ENCODE results near the gene MAP1LC3A.

MAP1LC3A gene

DNA sequence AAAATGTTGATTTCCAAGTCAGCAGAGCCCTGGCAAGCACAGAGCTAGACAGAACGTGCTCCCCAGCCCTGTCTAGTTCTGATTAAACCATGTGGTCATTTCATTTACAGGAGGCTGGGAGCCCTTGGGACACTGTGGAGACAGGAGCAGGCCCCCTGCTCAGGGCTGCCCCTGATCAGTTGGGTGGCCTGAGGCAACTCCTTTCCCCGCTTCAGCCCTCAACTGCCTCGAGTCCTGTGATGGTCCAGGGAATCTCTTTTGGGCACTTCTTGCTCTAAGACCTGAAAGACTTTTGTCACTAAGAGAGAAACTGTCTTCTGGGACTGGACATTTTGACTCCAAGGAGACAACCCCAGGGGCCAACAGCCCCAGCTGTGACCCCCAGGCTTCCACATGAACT lies 28.8 kb upstream of the MAP1LC3A start:
- DNase-seq (ENCODE audit: low read depth): no peak

DNA sequence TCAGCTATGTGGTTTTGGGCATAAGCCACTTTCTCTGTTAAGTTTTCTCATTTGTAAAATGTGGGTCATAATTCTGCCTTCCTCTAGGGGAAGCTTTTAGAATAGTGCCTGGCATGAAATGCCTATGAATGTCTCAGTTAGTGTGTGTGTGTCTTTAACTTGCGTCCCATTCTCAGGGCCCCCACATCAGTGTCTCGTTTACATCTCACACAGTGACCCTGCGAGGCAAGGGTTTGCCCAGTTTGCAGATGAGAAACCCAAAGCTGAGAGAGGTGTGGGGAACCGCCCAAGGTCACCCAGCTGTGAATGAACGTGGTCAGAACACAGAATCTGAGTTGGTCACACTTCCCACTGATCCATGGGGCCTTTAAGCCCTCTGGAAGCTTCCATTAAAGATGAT lies 28.2 kb upstream of the MAP1LC3A start:
- no peak for DNase-seq (ENCODE audit: low read depth)

DNA sequence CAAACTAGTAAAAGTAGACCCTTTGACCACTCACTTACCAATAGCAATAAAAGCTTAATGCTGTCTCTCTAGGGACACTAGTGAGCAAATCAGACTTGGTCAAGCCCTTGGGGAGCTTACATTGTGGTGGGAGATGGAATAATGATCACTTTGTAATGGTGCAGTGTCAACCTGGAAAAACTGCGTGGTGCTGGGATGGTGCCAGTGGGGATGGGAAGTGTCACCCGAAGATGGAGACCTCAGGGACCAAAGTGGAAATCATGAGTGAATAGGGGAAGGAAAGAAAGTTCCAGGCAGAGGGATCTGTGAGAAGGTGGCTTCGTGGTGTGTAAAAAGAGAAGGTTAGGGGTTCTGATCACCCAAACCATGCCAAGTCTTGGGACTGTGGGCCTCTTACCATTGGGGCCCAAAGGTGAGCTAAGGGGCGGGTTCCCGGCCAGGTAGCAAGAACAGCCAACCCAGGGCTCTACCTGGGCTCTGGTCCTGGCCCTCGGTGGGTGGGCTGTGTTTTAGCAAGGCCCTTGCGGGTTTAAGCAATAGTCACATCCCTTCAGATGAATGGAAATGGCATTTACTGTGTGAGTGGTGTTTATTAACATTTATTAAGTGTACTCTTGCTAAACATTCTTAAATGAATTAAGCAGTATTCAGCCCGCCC lies 26.8 kb upstream of the MAP1LC3A start:
- DNase-seq (ENCODE audit: low read depth): no peak

GRCh38 chr20:34532320-34532719 lies 26.2 kb upstream of the MAP1LC3A start:
- DNase-seq (ENCODE audit: low read depth): no peak

DNA sequence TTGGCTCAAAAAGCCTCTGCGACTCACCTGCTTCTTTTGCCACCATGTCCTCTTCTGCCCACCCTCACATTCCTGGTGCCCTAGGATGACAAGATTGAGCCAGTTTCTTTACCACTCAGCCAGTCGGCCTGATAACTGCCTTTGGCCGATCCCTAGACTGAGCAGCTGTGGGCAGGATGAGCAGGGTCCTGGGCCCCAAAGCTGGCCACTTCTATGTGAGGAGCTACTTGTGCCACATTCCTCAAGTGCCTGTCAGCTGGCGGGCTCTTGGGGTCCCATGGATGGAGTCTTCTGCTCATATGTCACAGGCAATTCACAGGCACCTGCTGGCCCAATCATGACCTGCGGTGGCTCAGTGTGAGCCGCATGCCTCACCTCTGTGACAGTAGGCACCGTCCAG lies 25.8 kb upstream of the MAP1LC3A start:
- no peak for DNase-seq (ENCODE audit: low read depth)

DNA sequence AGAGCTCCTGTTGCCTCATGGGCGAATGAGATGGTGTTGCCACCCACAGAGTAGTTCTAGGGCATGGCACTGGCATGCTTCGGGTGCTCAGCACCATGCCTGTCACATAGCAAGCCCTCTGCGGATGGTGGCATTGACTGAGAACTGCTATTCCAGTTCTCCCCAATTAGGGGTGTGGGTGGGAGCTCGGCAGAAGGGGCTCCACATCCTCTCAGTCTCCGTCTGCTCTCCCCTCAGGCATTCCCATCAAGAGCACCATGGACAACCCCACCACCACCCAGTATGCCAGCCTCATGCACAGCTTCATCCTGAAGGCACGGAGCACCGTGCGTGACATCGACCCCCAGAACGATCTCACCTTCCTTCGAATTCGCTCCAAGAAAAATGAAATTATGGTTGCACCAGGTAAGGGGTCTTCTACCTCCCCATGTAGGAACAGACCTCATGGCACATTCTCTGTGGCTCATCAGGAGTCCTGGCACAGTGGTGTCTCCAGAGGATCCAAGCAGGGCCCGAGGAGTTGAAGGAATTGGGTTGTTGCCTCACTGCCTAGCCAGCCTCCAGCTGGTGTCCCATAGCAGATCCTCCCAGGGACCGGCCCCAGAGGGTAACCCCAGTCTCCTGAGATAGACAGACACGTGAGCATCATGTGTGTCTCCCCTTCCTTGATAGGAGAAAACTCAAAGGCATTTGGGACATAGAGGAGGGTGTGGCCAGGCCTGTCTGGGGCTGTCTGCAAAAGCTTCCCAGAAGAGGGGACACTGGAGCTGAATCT lies 23.9 kb upstream of the MAP1LC3A start:
- no peak for DNase-seq (ENCODE audit: low read depth)

DNA sequence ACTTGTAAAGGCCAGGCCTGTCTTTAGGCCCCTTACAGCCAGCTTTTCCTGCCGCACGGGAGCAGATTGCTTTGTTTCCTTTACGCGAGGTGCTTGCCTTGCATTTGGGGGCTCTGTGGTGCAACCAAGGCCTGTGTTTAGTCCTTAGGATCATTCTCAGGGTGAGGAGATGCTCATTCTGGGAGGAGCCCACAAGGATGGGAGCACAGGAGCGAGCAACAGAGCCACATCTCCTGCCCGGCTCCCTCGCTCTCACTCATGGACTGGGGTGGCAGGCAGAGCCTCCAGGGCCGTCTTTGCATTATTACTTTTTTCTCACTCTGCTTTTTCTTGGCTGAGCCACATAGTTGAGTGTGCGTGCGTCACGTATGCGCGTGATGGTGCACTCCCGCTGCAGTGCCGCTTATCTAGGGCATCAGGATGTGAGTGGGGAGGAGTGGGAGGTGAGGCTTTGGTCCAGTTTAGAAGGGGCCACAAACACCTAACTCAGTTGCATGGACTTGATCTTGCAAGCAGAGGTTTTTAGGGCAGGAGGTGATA lies 23.1 kb upstream of the MAP1LC3A start:
- DNase-seq (ENCODE audit: low read depth): no peak

GRCh38 chr20:34535857-34536256 lies 22.7 kb upstream of the MAP1LC3A start:
- no peak for DNase-seq (ENCODE audit: low read depth)

DNA sequence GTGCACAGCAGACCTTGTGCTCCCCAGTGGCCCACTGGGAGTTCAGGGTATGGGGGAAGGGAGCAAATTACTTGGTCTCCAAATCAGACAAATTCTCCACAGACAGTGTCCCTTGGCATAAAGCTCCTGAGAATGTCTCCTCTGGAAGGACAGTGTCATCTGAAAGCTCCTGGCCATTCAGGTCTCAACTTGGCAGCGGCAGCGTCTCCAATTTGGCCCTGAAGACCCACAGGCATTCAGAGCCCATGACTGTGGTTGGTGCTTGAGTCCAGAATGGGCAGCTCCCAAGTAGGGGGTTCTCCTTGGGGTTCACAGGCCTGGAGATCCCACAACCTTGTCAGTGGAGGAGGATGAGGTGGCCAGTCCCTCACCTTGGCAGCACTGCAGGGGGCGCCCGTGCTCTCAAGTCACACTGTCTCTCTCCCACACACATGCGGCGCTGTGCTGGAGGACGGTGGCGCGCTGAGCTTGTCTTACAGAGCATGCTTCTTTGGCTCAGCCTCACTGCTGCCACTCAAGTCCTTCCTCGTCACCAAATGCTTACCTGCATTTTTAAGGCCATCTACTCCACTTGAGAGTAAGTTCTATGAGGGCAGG lies 21.6 kb upstream of the MAP1LC3A start:
- peak; percentile 28 for DNase-seq (ENCODE audit: low read depth)

GRCh38 chr20:34537651-34538050 lies 20.9 kb upstream of the MAP1LC3A start:
- DNase-seq (ENCODE audit: low read depth): no peak

- peak; percentile 70 for DNase-seq (ENCODE audit: low read depth)
These were observed 19.8 kb upstream of the MAP1LC3A start for GRCh38 chr20:34538671-34539123.

DNA sequence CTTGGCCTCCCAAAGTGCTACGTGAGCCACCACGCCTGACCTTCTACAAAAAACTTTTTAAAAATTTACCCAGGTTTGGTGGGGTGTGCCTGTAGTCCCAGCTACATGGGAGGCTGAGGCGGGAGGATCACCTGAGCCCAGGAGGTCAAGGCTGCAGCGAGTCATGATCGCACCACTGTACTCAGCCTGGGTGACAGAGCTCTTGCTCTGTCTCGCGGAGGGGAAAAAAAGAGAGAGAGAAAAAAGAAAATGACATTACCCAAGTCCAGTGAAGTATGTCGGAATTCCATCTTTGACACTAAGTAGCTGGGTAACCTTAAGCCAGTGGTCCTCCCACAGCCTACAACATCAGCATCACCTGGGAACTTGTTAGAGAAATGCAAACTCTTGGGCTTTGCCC lies 18.8 kb upstream of the MAP1LC3A start:
- DNase-seq (ENCODE audit: low read depth): no peak

- no peak for DNase-seq (ENCODE audit: low read depth)
These were observed 17.8 kb upstream of the MAP1LC3A start for GRCh38 chr20:34540596-34541263.

- no peak for DNase-seq (ENCODE audit: low read depth)
These were observed 17.1 kb upstream of the MAP1LC3A start for GRCh38 chr20:34541264-34541901.

GRCh38 chr20:34541917-34542316 lies 16.6 kb upstream of the MAP1LC3A start:
- DNase-seq (ENCODE audit: low read depth): no peak

DNA sequence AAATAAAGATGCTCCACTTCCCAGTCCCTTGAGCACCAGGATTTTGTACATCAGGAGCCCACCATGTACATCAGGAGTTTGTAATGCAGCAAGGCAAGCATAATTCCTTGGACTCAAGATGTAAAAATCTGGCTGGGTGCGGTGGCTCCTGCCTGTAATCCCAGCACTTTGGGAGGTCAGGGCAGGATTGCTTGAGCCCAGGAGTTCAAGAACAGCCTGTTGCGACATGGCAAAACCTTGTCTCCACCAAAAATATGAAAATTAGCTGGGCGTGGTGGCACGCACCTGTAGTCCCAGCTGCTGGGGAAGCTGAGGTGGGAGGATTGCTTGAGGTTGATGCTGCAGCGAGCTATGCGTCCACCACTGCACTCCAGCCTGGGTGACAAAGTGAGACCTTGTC lies 16.1 kb upstream of the MAP1LC3A start:
- no peak for DNase-seq (ENCODE audit: low read depth)

- no peak for DNase-seq (ENCODE audit: low read depth)
These were observed 15.0 kb upstream of the MAP1LC3A start for GRCh38 chr20:34543463-34544056.

GRCh38 chr20:34544109-34544796 lies 14.3 kb upstream of the MAP1LC3A start:
- no peak for DNase-seq (ENCODE audit: low read depth)

- DNase-seq (ENCODE audit: low read depth): no peak
These were observed 11.8 kb upstream of the MAP1LC3A start for GRCh38 chr20:34546751-34547181.

DNA sequence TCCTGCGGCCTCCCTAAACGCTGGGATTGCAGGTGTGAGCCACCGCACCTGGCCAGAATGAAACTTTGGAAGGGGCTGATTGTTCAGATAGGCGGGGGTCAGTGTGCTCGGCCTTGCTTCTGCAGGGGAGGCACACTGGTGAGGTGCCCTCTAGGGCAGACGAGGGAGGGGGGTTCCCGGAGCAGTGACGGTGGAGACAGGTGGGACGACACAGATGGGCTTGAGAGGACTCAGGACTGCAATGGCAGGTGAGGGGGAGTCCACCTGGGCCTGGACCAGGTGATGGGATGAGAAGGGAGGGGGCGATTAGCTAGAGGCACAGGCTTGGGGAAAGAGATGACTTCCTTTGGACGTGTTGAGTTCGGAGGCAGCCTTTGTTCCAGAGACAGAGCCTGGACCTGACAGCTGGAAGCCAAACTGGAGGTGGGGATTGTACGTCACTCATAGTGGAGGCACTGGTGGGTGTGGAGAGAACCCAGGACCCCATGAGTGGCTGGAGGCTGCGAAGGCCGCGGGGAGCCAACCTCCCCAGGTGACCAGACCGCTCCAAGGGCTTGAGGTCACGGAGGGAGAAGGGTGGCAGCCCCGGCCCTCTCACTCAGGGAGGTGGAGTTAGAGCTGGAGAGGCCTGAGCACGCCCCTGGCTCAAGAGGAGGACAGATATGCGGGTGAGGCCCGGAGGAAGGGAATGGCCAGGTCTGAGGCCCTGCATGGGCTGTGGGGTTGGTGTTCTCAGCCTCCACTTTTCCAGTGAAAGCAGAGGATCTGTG lies 10.5 kb upstream of the MAP1LC3A start:
- DNase-seq (ENCODE audit: low read depth): no peak
